Medulla oblongata (tissue), 1 donor: ENCODE measurements around the gene CGGBP1.
A peak's percentile ranks its signal among the peaks of the same experiment; 100 is the strongest.
"Not testable (repeated sequence)": the region's sequence is repeated elsewhere in the genome, so short reads cannot be mapped to it uniquely, and the experiment has no call there.

Source experiments
- DNase-seq: peaks from one replicate; pipeline ENCODE4 v3.0.0-alpha.2; 2015; ENCODE audit errors: extremely low spot score

Gene CGGBP1

DNA sequence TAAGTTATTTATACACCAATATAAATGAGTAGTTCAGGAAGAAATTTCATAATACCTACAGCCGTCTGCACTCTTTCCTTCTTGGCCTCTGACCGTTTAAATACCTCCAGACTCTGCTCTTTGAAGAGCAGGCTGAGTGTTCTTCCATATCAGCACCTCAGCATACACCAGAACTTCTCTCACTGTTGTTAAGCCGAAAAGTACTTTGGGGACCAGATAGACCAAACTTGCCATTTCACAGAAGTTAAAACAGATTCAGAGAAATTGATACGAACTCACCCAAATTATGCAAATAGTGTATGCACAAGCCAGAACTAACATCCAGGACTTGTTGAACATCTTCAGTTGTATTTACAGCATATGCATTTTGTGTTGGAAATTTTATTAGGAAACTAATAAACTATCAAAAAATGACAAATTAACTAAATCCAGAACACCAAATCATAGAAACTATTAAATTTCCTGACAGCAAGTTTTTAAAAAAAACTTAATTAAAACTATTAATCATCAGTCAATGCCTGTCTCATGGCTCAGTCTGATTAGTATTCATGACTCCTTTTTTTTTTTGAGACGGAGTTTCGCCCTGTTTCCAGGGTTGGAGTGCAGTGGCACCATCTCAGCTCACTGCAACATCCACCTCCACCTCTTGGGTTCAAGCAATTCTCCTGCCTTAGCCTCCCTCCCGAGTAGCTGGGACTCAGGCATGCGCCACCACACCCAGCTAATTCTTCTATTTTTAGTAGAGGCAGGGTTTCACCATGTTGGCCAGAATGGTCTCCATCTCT, 24.1 kb downstream of the CGGBP1 start:
- no peak for DNase-seq

- no peak for DNase-seq
Observed at GRCh38 chr3:88033808-88034207, 25.0 kb downstream of the CGGBP1 start.

- DNase-seq: no peak
Observed at GRCh38 chr3:88033079-88033478, 25.7 kb downstream of the CGGBP1 start.

GRCh38 chr3:88032245-88032644, 26.6 kb downstream of the CGGBP1 start:
- peak; percentile 20 for DNase-seq

DNA sequence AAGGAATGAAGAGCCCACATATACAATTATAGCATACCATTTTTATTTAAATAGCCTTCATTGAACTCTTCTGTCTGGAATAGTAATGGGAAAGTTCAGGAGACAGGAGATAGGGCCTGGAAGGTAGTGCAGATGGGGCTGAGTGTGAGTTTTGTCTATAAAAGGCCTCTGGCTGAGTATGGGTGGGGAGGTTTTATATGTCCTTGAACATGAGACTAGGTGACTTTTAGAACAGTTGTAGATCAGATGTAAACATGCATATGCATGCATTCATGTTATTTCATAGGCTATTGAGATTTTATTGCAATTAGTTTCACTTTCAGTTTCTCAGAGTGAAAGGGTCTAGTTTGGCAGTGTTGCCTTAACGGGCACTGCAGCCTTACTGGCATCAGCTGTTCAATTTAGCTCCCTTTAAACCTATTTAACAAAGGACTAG, 27.1 kb downstream of the CGGBP1 start:
- DNase-seq: peak; percentile 65

GRCh38 chr3:88030210-88030609, 28.6 kb downstream of the CGGBP1 start:
- DNase-seq: no peak

DNA sequence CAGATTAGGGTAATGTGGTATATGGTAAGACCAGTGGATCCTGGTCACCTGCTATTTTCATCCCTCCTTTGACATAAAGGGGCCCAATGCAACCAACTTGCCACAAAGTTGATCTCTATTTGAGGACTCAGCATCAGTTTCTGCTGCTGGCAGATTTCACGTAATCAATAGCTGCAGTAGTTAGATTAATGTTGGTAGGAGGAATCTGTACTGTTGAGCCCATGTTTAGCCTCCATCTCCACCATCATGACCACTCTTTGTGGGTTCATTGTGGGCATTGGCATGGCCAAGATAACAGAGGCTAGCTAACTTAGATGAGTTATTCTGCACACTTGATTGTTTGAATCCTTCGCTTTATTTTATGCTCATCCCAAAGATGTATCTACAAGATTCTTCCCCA, 29.9 kb downstream of the CGGBP1 start:
- no peak for DNase-seq

GRCh38 chr3:88025001-88025552, 33.7 kb downstream of the CGGBP1 start:
- no peak for DNase-seq

DNA sequence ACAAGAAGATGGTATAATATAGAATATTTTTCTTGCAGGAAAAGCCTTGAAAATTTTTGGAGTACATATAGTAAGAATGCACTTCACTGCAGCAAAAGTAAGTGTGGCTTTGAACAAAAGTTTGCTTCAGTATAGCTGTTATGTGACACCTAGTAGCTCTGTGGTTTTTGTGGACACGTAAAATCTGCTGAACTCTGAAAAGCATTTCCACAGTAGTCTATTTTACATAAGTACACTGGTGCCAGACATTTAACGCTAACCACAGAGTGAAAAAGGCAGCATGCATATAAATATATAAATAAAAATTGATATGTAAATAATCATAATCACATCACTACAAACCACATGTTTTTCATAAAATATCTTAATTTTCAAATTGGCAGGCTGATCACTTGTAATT, 39.8 kb downstream of the CGGBP1 start:
- DNase-seq: no peak

DNA sequence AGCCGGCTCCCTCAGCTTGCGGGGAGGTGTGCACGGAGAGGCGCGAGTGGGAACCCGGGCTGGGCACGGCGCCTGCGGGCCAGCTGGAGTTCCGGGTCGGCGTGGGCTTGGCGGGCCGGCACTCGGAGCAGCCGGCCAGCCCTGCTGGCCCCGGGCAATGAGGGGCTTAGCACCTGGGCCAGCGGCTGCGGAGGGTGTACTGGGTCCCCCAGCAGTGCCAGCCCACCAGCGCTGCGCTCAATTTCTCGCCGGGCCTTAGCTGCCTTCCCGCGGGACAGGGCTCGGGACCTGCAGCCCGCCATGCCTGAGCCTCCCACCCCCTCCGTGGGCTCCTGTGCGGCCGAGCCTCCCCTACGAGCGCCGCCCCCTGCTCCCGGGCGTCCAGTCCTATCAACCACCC, 43.1 kb downstream of the CGGBP1 start:
- DNase-seq: not testable (repeated sequence)

DNA sequence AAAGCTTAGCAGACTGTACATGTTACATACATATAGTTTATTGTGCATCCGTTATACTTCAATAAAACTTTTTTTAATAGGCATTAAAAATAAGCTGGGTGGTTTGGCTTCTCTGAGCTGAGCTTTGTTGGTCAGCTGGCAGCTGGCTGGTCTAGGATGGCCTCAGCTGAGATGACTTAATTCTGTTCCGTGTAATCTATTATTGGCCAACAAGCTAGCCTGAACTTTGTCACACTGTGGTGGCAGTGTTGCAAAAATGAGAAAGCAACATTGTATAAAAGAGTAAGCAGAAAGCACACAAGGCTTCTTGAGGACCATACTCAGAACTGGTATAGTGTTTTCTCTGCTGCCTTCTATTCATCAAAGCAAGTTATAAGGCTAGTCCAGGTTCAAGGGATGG, 45.2 kb downstream of the CGGBP1 start:
- no peak for DNase-seq

GRCh38 chr3:88010810-88011209, 48.0 kb downstream of the CGGBP1 start:
- no peak for DNase-seq

- DNase-seq: no peak
Observed at GRCh38 chr3:88009066-88009465, 49.7 kb downstream of the CGGBP1 start.

GRCh38 chr3:88005066-88005465, 53.7 kb downstream of the CGGBP1 start:
- peak; percentile 21 for DNase-seq

DNA sequence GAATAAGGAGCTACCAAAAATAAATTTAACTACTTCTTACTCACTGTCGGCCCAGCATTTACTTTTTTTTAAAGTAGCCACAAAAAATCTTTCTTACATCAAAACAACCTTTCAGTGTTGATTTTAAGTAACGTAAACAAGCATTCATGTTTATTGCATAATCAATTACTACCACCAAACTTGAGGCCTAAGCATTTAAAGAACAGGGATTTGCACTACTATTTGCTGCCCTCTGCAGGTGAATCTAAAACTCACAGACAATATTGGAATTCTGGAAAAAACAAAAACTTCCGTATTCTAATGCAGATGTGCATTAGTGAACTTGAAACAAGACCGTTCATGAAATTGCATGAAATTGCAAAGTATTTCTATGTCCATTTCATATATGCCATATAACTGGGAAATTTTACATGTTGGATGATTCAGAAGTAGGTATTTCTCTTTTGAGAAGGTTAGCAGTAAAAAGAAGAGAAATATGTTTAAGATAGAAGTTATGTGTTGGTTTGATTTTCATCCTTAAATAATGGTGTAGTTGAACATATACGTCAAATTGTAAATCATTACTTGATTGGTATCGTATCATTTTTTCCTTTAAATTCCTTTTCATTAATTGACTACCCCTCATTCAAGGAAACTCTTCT, 55.6 kb downstream of the CGGBP1 start:
- DNase-seq: peak; percentile 57

- DNase-seq: no peak
Observed at GRCh38 chr3:88002448-88002847, 56.4 kb downstream of the CGGBP1 start.
